ENCODE measurements around the gene OXSR1.

DNA sequence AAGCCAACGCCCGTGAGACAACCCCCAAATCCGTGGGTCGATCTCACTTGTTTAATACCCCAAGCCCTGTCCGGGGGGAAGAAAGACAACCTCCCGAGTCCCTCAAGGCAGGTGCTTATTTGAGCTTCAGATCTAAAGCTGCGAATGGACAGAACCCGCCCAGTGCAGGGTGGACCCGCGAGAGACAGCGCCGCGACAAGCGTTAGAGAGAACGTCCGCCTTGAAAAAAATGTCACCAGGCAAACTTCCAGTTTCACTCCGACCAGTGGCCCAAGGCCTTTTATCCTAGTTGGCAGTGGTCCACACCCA lies 740 bp upstream of the OXSR1 start:
- TF ChIP-seq, protein P1, sequence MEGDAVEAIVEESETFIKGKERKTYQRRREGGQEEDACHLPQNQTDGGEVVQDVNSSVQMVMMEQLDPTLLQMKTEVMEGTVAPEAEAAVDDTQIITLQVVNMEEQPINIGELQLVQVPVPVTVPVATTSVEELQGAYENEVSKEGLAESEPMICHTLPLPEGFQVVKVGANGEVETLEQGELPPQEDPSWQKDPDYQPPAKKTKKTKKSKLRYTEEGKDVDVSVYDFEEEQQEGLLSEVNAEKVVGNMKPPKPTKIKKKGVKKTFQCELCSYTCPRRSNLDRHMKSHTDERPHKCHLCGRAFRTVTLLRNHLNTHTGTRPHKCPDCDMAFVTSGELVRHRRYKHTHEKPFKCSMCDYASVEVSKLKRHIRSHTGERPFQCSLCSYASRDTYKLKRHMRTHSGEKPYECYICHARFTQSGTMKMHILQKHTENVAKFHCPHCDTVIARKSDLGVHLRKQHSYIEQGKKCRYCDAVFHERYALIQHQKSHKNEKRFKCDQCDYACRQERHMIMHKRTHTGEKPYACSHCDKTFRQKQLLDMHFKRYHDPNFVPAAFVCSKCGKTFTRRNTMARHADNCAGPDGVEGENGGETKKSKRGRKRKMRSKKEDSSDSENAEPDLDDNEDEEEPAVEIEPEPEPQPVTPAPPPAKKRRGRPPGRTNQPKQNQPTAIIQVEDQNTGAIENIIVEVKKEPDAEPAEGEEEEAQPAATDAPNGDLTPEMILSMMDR (IDR thresholded peaks at IDR 0.05), result no peak
- peak in 1 of 4 donors; percentile 46 for TF ChIP-seq POLR2A (IDR thresholded peaks at IDR 0.05)

All from esophagus squamous epithelium (tissue), 4 donors.